GM19023 (cell line): ENCODE measurements around the gene ADAMTS17.
"Not testable (repeated sequence)": the region's sequence is repeated elsewhere in the genome, so short reads cannot be mapped to it uniquely, and the experiment has no call there.

Experiments used
- ATAC-seq: cut with Tn5 transposase; IDR thresholded peaks from one replicate; pipeline ENCODE4 v1.9.1; 2021; ENCODE audit warnings: mild to moderate bottlenecking, moderate library complexity; ENCODE audit not compliant: unreplicated experiment

The ADAMTS17 gene

DNA sequence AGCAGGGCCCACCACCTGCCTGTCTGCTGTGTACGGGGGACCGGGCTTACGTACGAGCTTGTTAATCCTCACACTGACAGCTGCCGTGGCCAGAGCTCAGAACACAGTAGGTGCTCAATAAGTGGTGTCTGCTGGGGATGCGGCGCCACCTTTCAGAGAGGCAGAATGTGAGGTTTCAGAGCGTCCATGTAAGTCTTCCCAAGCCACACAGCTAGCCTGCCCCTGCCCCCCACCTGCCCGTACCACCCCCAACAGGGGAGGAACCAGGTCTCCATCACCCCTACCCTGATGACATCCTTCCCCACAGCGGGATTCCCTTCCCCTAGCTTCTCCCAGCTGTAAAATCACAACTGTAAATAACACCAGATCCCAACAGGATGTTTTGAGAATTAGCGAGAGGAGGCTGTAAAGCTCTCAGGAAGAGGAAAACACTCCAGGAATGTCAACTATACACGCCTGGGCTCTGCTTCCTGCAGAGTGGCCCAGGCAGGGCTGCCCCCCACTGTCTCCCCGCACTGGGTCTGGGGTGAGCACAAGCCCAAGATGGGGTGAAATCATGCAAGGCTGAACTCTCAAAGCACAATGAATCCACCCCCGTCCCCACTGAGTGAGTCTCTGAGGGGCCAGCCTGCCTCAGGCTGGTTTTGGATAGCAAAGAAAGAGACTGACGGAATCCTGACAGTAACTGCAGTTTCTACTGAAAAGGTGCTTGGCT lies 358.4 kb downstream of the ADAMTS17 start:
- ATAC-seq = no peak

DNA sequence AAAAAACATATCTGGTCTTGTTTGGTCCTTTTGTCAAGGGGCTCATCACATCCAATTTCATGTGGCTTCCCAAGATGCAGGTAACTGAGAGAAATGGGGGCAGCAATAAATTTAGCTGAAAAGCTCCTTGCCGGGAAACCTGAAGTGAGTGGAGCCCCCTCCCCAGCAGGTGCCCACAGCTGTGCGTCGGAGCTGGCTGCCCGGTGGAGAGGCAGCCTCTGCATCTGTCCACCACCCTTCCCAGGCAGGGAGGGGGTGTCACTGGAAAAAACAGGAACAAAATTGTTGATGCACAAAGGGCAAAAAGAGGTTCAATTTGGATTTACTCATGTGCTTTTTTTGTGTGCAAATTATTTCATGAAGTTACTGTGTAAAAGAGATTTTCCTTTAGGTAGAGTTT lies 359.1 kb downstream of the ADAMTS17 start:
- no peak for ATAC-seq

DNA sequence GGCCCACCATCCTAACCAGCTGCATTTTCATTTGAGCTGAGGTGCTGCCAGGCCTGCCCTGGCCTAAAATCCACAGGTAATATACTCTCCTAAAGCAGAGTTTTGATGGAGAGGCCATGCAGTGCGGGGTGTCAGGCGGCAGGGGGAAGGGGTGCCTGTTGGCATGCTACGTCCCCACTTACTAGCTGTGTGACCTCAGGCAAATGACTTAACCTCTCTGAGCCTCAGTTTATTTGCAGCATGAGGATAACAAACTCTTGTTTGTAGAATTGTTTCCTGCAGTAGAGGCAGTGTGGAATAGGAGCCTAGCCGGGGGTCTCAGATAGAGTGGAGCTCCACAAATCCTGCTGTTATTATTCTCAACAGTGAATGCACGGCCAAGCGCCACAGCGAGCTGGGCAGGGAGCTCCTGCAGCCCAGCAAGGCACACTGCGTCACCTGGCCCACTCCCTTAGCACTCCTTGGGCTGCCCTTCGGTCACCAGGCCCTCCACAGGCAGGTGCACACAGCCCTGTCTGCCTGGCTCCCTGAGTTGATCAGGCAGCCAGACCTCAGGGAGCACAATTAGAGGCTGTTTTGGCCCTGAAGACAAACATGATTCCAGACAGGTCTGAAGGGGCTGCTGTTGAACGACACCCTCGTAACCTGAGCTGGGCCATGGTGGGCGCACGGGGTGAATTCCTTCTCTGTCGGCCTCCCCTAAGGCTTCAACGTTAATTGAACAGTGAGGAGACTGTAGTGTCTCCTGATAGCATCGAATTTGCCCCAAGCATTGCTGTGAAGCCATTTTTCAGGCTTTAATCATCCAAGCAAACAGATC lies 359.7 kb downstream of the ADAMTS17 start:
- no peak for ATAC-seq

DNA sequence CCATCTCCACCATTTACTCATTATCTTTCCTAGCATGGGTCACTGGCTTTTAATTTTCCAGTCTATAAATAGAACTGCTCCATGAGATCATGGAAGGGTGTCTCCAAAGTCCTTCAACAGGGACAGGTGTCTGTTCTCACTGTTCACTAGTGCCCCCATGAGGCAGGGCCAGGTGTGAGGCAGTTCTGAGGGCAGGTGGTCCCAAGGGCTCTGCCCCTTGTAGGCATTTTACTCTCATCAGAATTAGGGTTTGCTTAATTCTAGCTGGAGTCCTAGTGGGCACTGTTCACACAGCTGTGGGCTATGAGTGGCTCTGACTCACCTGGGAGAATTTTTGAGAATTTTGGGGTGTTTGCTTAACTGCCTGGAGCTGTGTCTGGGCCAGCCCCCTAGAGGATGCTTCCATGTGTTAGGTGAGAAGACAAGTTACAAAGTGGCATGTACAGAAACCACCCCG lies 360.6 kb downstream of the ADAMTS17 start:
- no peak for ATAC-seq

DNA sequence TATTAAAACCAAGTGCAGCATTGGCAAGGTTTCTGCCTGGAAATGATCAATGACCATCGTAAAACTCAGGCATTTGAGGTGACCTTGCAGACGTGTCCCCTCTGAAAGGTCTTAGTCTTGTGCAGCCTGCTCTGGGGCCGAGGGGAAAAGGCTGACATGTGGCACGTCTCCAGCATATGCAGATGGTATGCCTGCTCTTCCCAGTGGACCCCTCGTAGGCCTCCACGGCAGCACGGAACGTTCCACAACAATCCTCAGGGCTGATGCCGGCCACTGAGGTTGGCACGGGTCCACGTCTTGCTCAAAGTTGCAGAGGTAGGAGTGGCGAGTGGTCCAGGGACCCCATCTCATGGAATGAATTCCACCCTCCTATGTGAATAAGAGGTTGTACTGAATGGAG lies 361.0 kb downstream of the ADAMTS17 start:
- no peak for ATAC-seq

DNA sequence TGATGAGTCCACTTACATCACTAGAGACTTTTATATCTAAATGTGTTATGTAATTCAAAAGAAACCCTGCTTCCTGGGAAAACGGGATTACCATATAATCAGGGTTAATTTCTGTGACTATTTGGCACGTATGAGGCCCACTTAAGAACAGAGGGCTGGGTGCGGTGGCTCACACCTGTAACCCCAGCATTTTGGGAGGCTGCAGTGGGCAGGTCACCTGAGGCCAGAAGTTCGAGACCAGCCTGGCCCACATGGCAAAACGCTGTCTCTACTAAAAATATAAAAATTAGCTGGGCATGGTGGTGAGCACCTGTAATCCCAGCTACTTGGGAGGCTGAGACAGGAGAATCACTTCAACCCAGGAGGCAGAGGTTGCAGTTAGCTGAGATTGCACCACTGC lies 361.9 kb downstream of the ADAMTS17 start:
- not testable (repeated sequence) for ATAC-seq

DNA sequence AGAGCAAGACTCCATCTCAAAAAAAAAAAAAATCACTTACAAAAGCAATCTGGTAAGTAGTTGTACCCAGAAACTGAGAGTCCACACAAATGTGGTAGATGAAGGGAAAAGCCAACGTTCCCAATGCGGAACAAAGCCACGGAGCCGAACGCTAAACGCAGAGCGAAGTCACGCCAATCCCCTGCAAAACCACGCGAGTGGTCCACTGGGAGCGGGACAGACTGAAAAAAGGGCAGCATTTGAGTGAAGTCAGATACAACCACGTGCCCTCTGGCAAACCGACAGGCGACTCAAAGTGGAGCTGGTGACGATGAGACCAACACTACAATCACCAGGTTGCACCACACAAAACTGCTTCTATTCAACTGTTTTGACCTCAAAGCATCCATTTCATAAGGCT lies 362.4 kb downstream of the ADAMTS17 start:
- no peak for ATAC-seq

DNA sequence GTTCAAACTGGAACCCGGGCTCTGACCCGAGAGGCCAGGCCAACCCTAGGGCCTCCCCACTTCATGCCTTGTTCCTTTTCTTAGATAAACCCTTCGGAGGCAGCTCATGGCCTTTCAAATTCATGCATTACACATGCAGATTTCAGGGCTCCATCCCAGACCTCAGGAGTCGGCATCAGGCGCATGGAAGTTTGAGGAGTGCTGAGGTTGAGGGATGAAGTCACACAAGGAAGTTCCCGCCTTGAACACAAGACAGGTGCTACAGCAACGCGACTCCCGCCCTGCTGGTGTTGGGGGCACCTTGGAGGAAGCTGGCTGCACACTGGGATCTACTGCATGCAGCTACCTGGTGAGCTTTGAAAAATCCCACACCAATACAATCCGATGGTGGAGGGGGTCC lies 363.3 kb downstream of the ADAMTS17 start:
- no peak for ATAC-seq

DNA sequence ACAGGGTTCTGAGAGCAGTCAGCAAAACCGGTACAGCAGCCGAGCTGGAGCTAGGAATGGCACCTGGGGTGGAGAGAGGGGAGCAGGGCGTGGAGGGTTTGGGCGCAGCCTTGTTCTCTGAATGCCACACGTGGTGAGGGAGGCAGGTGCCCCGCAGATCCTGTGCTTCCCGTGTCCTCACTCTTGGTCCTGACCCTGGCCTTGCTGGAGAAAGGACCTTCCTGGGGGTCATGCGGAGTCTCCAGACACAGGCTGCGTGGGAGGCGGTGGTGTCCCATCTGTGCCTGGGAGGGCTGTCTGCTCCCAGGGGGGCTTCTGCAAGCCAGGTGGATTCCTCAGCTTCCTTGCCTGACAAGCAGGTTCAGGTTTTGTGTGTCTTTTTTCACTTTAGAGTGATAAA lies 363.8 kb downstream of the ADAMTS17 start:
- no peak for ATAC-seq

DNA sequence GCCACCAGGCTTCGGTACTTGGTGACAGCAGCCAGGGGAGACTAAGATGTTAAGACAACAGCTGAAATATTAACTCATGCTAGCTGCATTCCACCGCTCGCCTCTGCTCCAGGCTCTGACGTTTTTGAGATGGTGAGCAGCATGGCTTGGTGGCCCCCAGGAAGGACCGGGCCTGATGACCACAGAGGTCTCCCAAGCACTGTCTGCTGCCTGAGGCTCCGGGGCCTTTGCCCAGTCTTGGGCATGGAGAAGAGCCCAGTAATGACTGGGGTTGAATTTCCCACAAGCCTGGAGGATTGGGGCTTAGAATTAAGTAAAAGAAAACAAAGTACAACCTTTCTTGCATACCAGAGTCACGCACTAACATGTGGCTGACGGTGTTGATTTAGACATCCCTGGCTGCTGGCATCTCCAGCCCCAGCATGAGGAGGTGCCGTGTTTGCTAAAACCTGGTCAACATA lies 364.9 kb downstream of the ADAMTS17 start:
- no peak for ATAC-seq

DNA sequence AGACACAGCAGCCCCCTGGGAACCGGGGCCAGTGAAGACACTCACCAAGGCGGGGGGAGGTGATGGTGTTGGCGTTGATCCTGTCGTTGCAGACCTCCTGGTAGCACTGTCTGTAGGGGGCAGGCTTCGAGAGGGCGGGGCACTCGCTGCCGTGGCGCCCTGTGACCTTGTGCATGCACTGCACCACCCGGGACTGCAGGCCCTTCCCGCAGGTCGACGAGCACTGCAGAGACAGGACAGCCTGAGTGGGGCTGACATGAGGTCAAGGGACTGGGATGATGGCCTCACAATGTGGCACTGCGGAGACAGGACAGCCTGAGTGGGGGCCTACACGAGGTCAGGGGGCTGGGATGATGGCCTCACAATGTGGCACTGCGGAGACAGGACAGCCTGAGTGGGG lies 365.8 kb downstream of the ADAMTS17 start:
- ATAC-seq = no peak

DNA sequence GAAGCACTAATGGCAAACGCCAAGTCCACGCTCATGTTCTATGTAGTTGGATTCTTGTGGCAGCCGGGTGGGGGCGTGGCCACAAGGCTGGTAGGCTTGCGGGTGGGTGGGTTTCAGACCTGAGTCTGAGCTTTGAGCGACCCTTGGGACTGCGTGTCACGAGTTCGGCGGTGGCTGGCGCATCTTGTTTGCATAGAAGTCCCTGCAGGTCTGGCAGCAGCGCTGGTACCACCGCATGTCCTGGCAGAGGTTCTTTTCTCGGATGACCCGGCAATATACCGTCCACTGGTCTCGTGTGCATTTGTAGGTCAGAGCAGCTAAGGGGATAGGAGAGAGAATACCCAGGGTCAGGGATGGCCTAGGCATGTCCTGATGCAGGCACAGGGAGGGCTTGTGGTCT lies 367.5 kb downstream of the ADAMTS17 start:
- ATAC-seq = no peak

DNA sequence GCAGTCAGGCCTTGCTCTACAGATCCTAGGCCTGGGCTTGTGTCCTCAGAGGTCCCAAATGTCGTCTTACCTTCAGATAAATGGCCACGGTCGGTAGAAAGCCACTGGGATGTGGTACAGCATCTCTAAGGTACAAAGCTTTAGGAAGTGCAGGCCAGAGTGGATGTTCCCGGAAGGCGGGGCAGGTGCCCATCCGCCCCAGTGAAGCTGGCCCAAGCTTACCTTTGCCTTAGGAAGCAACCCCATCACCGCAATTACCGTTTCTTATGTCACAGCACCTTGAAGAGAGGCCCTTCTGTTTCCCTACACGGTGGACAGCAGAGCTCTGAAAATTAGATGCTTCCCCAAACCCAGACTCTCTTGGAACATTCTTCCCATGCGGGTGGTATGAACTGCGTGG lies 368.4 kb downstream of the ADAMTS17 start:
- no peak for ATAC-seq

DNA sequence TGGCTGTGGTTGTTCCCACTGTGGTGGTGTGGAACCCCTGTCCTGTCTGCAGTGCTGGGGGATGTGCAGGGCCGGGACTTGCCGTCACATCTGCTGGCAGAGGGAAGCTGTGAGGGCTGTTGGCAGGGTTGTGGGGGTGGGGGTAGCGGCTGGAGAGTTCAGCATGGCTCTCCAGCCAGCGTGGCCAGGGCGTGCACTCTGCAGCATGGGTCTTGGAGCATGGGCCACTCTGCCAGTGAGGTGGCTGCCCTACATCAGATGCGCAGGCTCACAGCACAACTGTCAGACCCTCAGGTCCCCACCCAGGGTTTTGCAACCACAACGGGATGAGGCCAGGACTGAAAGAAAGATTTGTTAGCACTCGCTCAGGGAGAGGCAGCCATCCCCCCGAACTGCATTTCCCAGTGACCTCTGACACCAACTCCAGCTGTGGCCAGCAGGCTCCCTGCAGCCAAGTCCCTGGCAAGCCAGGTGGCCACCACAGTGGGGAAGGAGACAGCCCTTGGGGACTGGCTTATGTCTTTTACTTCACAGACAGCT lies 370.8 kb downstream of the ADAMTS17 start:
- no peak for ATAC-seq

DNA sequence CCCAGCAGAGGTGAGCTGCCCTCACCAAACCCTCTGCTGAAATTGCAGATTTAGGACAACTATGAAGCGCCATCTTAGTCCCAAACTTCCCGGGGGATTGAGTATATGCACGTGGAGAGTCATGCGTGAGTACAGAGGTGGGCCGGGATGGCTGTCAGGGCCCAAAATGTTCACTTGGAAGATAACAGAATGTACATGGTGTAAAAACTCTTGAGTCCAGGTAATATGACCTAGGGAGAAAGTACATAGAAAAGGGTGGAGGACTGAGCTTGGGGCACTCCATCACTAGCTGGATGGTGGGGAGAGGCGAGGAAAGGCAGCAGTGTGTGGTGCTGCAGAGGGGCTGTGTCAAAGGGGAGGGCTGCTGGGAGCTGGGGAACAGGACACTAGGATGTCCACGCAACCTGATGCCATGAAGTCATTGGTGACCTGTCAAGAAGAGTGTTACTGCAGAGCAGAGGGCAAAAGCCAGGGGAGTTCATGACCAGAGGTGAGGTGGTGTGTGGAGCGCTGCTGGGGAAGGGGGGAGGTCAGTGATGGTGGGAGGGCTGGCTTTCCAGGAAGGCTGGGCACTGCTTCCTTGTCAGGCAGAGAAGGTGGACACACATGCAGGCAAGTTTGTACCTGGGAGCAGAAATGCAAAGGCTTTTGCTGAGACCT lies 372.4 kb downstream of the ADAMTS17 start:
- no peak for ATAC-seq

DNA sequence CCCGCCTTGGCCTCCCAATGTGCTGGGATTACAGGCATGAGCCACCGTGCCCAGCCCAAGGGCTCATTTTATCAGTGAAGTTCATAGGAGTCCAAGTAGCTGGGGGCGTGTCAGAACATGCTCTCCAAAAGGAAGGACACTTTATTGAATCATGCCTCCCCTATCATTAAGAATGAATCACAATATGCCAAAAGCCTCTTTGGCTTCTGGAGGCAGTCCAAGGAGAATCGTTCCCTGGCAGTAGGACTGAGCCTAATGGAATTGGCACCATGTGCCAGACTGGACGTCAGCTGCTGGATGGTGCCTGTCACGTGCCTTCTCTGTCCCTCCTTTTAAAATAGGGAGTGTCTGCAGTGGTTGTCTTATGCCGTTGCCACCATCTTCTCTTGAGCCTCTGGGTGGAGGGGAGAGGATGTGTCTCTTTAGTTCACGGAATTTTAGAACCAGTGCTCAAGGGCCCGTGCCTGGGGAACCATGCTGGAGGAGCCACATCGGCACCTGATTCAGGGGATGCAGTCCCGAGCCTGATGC lies 373.9 kb downstream of the ADAMTS17 start:
- no peak for ATAC-seq

DNA sequence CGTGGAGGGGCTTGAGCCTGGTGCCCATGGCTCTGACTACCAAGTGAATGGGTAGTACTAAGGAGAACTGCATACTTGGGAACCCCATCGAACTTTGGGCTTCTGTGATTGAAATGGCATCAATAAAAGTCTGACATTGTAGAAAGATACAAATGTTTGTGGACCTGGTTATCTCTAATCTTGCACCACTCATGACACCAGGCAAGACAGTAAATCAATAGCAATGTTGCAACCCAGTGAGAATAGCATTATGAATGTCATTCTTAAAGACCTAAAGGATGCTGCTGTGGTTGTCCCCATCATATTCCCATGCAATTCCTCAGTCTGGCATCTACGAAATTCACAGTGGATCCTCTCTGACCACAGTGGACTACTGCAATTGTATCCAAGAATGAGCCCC lies 375.0 kb downstream of the ADAMTS17 start:
- ATAC-seq = no peak

DNA sequence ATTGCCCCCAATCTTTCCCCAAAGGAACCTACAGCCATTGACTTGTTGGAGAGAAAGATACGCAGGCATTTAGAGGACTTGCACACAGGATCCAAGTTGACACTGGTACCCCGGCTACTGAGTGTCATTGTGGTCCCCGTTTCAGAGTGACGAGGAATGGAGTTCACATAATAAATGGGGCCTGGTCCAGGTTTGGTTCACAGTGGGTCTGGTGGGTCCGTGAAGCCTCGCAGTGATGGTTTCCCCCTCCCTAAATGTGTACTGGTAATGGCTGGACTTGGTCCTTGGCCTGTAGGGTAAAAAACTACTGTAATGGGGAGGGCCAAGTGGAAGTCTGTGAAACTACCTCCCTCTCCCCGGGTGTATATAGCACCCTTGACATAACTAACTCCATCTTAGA lies 376.4 kb downstream of the ADAMTS17 start:
- ATAC-seq = no peak

DNA sequence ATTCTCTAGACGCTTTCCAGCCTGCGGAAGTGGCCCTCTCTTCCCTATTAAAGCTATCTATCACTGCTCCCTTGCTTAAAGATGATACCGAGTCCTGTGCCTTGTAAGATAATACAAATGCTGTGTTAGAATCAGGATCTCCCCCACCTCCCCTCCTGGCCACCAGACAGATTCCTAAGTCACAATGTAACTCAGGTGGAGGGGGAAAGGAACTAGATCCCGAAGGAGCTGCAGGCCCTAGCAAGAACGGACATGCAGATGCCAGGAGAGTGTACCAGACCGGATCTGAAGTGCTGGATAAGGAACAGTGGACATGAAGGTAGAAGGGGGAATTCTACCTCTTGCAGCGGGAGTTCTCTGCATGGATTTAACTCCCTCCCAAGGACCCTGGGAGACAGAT lies 377.8 kb downstream of the ADAMTS17 start:
- no peak for ATAC-seq

DNA sequence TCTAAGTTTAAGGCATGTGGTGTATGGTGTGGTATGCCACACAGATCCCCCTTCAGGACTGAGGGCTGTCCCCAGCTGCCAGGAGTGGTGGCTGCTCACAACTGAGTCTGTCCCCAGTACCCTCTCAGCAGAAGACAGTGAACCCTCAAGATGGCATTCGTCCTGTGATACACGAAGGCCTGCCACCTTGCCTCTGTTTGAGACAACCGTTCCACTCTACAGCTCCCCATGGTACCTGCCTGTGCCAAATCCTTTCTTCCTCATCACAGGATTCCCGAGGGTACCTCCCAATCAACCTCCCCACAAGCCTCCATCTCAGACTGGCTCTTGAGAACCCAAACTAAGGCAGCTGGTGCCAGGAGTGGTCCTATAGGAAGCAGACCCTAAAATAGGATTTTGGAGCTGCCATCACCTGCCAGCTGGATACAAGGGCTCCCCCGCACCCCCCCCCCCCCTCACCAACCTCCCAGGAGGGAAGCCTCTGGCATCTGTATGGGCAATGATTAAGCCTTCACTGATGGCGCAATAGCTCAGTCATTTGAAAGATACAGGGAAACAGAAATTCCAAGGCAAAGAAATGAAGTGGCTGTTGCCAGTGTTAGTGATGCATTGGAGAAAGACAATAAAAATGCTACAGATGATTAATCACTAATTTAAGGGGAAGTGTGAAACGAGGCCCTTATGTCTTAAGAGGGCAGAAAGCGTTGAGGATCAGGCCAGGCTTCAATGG lies 378.5 kb downstream of the ADAMTS17 start:
- ATAC-seq = no peak
